OCI-LY3 (cell line): Measurements from ENCODE around the gene GDNF.

Experiments
- EZH2phosphoT487 ChIP-seq: fragments of 200-600 bp; shearing (Covaris generic); IDR thresholded peaks from 2 replicates; pipeline ENCODE4 v1.6.1; 2018; ENCODE audit warnings: antibody characterized with exemption, mixed run types, low read depth
- TF ChIP-seq, protein P1 (sequence below): fragments of 200-600, 300-600 bp; sonication (generic); IDR thresholded peaks from 2 replicates; pipeline ENCODE4 v1.5.1; 2014; ENCODE audit warnings: antibody characterized with exemption, low read length, low read depth

DNA sequence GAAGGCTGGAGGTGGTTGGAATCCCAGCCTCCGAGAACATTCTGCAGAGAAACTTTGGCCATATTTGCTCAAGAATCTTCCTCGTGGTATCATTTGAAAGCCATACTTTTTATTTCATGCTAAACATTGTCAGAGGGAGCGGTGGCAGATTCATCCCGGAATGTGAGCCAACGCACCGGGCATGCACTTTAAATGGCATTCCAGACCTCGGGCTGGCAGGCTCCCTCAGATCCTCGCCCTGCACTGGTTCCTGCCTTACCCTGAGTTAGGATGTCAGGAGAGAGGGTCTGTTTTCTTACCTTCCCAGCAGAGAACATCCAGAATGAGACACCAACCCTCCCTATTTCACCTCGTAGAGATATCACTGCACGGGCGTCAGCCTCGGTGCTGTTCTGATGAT lies 33.8 kb downstream of the GDNF start:
- TF ChIP-seq, protein P1, sequence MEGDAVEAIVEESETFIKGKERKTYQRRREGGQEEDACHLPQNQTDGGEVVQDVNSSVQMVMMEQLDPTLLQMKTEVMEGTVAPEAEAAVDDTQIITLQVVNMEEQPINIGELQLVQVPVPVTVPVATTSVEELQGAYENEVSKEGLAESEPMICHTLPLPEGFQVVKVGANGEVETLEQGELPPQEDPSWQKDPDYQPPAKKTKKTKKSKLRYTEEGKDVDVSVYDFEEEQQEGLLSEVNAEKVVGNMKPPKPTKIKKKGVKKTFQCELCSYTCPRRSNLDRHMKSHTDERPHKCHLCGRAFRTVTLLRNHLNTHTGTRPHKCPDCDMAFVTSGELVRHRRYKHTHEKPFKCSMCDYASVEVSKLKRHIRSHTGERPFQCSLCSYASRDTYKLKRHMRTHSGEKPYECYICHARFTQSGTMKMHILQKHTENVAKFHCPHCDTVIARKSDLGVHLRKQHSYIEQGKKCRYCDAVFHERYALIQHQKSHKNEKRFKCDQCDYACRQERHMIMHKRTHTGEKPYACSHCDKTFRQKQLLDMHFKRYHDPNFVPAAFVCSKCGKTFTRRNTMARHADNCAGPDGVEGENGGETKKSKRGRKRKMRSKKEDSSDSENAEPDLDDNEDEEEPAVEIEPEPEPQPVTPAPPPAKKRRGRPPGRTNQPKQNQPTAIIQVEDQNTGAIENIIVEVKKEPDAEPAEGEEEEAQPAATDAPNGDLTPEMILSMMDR: no peak
- TF ChIP-seq EZH2phosphoT487: no peak
